ENCODE data around the gene TBC1D1.
"Not testable (repeated sequence)": the region's sequence is repeated elsewhere in the genome, so short reads cannot be mapped to it uniquely, and the experiment has no call there.

The TBC1D1 gene

GRCh38 chr4:37918653-37919052, 27.8 kb downstream of the TBC1D1 start:
- in situ Hi-C loops (cut with MboI; ENCODE audit: low sequenced_read_pairs) = no loop called here

GRCh38 chr4:37922328-37922727, 31.4 kb downstream of the TBC1D1 start:
- in situ Hi-C loops (cut with MboI; ENCODE audit: low sequenced_read_pairs) = no loop called here

- in situ Hi-C loops (cut with MboI; ENCODE audit: low sequenced_read_pairs) = not testable (repeated sequence)
Observed at GRCh38 chr4:37923089-37923488, 32.2 kb downstream of the TBC1D1 start.

GRCh38 chr4:37924946-37925345, 34.1 kb downstream of the TBC1D1 start:
- in situ Hi-C loops (cut with MboI; ENCODE audit: low sequenced_read_pairs) = no loop called here

GRCh38 chr4:37927434-37927833, 36.5 kb downstream of the TBC1D1 start:
- in situ Hi-C loops (cut with MboI; ENCODE audit: low sequenced_read_pairs) = no loop called here

GRCh38 chr4:37928426-37929416, 37.8 kb downstream of the TBC1D1 start:
- in situ Hi-C loops (cut with MboI; ENCODE audit: low sequenced_read_pairs) = no loop called here

GRCh38 chr4:37934096-37934495, 43.2 kb downstream of the TBC1D1 start:
- in situ Hi-C loops (cut with MboI; ENCODE audit: low sequenced_read_pairs) = no loop called here

GRCh38 chr4:37934609-37935008, 43.7 kb downstream of the TBC1D1 start:
- in situ Hi-C loops (cut with MboI; ENCODE audit: low sequenced_read_pairs) = no loop called here

GRCh38 chr4:37935026-37935425, 44.1 kb downstream of the TBC1D1 start:
- in situ Hi-C loops (cut with MboI; ENCODE audit: low sequenced_read_pairs) = no loop called here

- in situ Hi-C loops (cut with MboI; ENCODE audit: low sequenced_read_pairs) = no loop called here
Observed at GRCh38 chr4:37936889-37937498, 46.1 kb downstream of the TBC1D1 start.

GRCh38 chr4:37938208-37938607, 47.3 kb downstream of the TBC1D1 start:
- in situ Hi-C loops (cut with MboI; ENCODE audit: low sequenced_read_pairs) = no loop called here

GRCh38 chr4:37946503-37947179, 55.8 kb downstream of the TBC1D1 start:
- in situ Hi-C loops (cut with MboI; ENCODE audit: low sequenced_read_pairs) = no loop called here

GRCh38 chr4:37948542-37948941, 57.7 kb downstream of the TBC1D1 start:
- in situ Hi-C loops (cut with MboI; ENCODE audit: low sequenced_read_pairs) = no loop called here

GRCh38 chr4:37949636-37950426, 58.9 kb downstream of the TBC1D1 start:
- in situ Hi-C loops (cut with MboI; ENCODE audit: low sequenced_read_pairs) = no loop called here

GRCh38 chr4:37951461-37952352, 60.8 kb downstream of the TBC1D1 start:
- in situ Hi-C loops (cut with MboI; ENCODE audit: low sequenced_read_pairs) = no loop called here

GRCh38 chr4:37953156-37953555, 62.3 kb downstream of the TBC1D1 start:
- in situ Hi-C loops (cut with MboI; ENCODE audit: low sequenced_read_pairs) = no loop called here

GRCh38 chr4:37953620-37954293, 62.9 kb downstream of the TBC1D1 start:
- in situ Hi-C loops (cut with MboI; ENCODE audit: low sequenced_read_pairs) = no loop called here

GRCh38 chr4:37956941-37957340, 66.1 kb downstream of the TBC1D1 start:
- in situ Hi-C loops (cut with MboI; ENCODE audit: low sequenced_read_pairs) = no loop called here

GRCh38 chr4:37958932-37959331, 68.0 kb downstream of the TBC1D1 start:
- in situ Hi-C loops (cut with MboI; ENCODE audit: low sequenced_read_pairs) = no loop called here
